H1 (cell line): ENCODE data around the gene MORF4L1. TPM values are rescaled to one million over a fixed set of nuclear protein-coding genes. Genes with fewer than 3 reads are reported as not detected.

ENCODE experiments used
- CTCF ChIA-PET: fragments of 300-600 bp; sonication (Branson Sonifier 250); formaldehyde crosslinking; loops from one replicate; lab custom pipeline; 2021; ENCODE audit not compliant: partially characterized antibody; lab: Charles Lee
- POLR2A ChIA-PET: fragments of 300-600 bp; sonication (Branson Sonifier 250); formaldehyde crosslinking; loops from one replicate; lab custom pipeline; 2021; ENCODE audit warnings: inconsistent platforms; ENCODE audit not compliant: partially characterized antibody; lab: Charles Lee
- DNase-seq, 2 experiments: peaks; one replicate each; pipeline versions ENCODE4 v3.0.0 to v3.0.0-alpha.2; 2010 to 2022; ENCODE audit warnings: low spot score in 2 of 2, low read depth in 1 of 2, mixed read lengths in 1 of 2
- FAIRE-seq: peaks from 2 replicates; lab custom pipeline; 2011; peaks lifted over from hg19 to GRCh38; lab: Jason Lieb, UNC
- H2AFZ ChIP-seq: 2 replicates; pipeline ENCODE4 v1.8.1; 2012; ENCODE audit warnings: low read length, inconsistent platforms
- H2AK5ac ChIP-seq: 2 replicates; pipeline ENCODE4 v1.6.1; 2013; ENCODE audit warnings: low read depth, low read length
- H2BK120ac ChIP-seq: replicated peaks from 2 replicates; pipeline ENCODE3; 2013; ENCODE audit warnings: low read depth, low read length, inconsistent platforms
- H2BK12ac ChIP-seq: 2 replicates; pipeline ENCODE4 v1.6.1; 2013; ENCODE audit warnings: low read depth, low read length
- H2BK15ac ChIP-seq: 2 replicates; pipeline ENCODE4 v1.6.1; 2013; ENCODE audit warnings: low read length
- H2BK20ac ChIP-seq: 2 replicates; pipeline ENCODE4 v1.6.1; 2013; ENCODE audit warnings: low read length
- H2BK5ac ChIP-seq: 2 replicates; pipeline ENCODE4 v1.6.1; 2013; ENCODE audit warnings: low read depth, low read length
- H3K14ac ChIP-seq: 2 replicates; pipeline ENCODE4 v1.6.1; 2013; ENCODE audit warnings: inconsistent platforms; ENCODE audit not compliant: insufficient read length
- H3K18ac ChIP-seq: 2 replicates; pipeline ENCODE4 v1.6.1; 2013; ENCODE audit warnings: low read length; ENCODE audit errors: extremely low read depth
- H3K23ac ChIP-seq: 2 replicates; pipeline ENCODE4 v1.6.1; 2013; ENCODE audit warnings: inconsistent platforms; ENCODE audit not compliant: insufficient read length
- H3K23me2 ChIP-seq: 2 replicates; pipeline ENCODE4 v1.6.1; 2013; ENCODE audit warnings: low read depth, low read length
- H3K27ac ChIP-seq: 2 replicates; pipeline ENCODE4 v1.6.1; 2011; ENCODE audit warnings: low read depth, low read length, inconsistent platforms
- H3K27me3 ChIP-seq, 4 experiments: replicated peaks in 1 of 4; 1 replicate in 1 of 4; 2 replicates in 3 of 4; pipeline versions ENCODE4 v1.6.1 to v1.8.1; 2011 to 2013; ENCODE audit warnings: low read length in 3 of 4, mild to moderate bottlenecking in 3 of 4, inconsistent platforms in 2 of 4, mixed read lengths in 2 of 4, moderate library complexity in 1 of 4; ENCODE audit not compliant: control insufficient read depth in 3 of 4, insufficient read depth in 3 of 4; ENCODE audit errors: extremely low read depth in 1 of 4
- H3K36me3 ChIP-seq, 4 experiments: 2 replicates each; pipeline versions ENCODE4 v1.6.1 to v1.8.1; 2011 to 2013; ENCODE audit warnings: mild to moderate bottlenecking in 4 of 4, low read length in 3 of 4, moderate library complexity in 2 of 4, control low read depth in 1 of 4, inconsistent platforms in 1 of 4; ENCODE audit not compliant: insufficient read depth in 4 of 4, control insufficient read depth in 2 of 4
- H3K4ac ChIP-seq: replicated peaks from 2 replicates; pipeline ENCODE3; 2013; ENCODE audit warnings: low read length, low read depth, mixed read lengths, inconsistent platforms; ENCODE audit not compliant: insufficient read length
- H3K4me1 ChIP-seq, 4 experiments: replicated peaks in 1 of 4; 1 replicate in 1 of 4; 2 replicates in 3 of 4; pipeline versions ENCODE4 v1.6.1 to v1.8.1; 2011 to 2013; ENCODE audit warnings: low read length in 3 of 4, inconsistent platforms in 2 of 4, mixed read lengths in 1 of 4; ENCODE audit not compliant: insufficient read depth in 4 of 4, control insufficient read depth in 3 of 4
- H3K4me2 ChIP-seq, 2 experiments: 2 replicates each; pipeline versions ENCODE4 v1.6.1 to v1.8.1; 2011 to 2013; ENCODE audit warnings: low read depth in 2 of 2, low read length in 2 of 2, control low read depth in 1 of 2, inconsistent platforms in 1 of 2, mild to moderate bottlenecking in 1 of 2; ENCODE audit not compliant: insufficient read depth in 1 of 2
- H3K4me3 ChIP-seq, 4 experiments: fragments of 200-600, 300-600 bp in 1 of 4; sonication (generic), shearing (Covaris generic), sonication (Bioruptor Twin) in 1 of 4; 2 replicates each; pipeline versions ENCODE4 v1.5.1 to v1.8.1; 2011 to 2016; ENCODE audit warnings: low read length in 4 of 4, low read depth in 3 of 4, control low read depth in 2 of 4, inconsistent platforms in 2 of 4, mild to moderate bottlenecking in 2 of 4, mixed read lengths in 1 of 4, moderate library complexity in 1 of 4; ENCODE audit not compliant: insufficient read depth in 2 of 4; ENCODE audit errors: extremely low read depth in 1 of 4
- H3K56ac ChIP-seq: replicated peaks from 2 replicates; pipeline ENCODE3; 2013; ENCODE audit warnings: low read depth, mild to moderate bottlenecking, mixed read lengths, low read length, inconsistent platforms; ENCODE audit not compliant: insufficient read length
- H3K79me1 ChIP-seq: 2 replicates; pipeline ENCODE4 v1.6.1; 2013; ENCODE audit warnings: low read depth, low read length, control low read depth
- H3K79me2 ChIP-seq, 2 experiments: 2 replicates each; pipeline versions ENCODE4 v1.6.1 to v1.8.1; 2012 to 2013; ENCODE audit warnings: low read length in 2 of 2, mild to moderate bottlenecking in 2 of 2, inconsistent platforms in 1 of 2; ENCODE audit not compliant: insufficient read depth in 2 of 2, control insufficient read depth in 1 of 2
- H3K9ac ChIP-seq, 4 experiments: replicated peaks in 1 of 4; 1 replicate in 1 of 4; 2 replicates in 3 of 4; pipeline versions ENCODE4 v1.6.1 to v1.8.1; 2011 to 2013; ENCODE audit warnings: low read depth in 3 of 4, low read length in 3 of 4, control low read depth in 2 of 4, mild to moderate bottlenecking in 2 of 4, moderate library complexity in 2 of 4, inconsistent platforms in 1 of 4; ENCODE audit errors: extremely low read depth in 1 of 4
- H3K9me3 ChIP-seq, 2 experiments: 2 replicates each; pipeline versions ENCODE4 v1.6.1 to v1.8.1; 2012 to 2013; ENCODE audit warnings: mild to moderate bottlenecking in 2 of 2, moderate library complexity in 2 of 2, control low read depth in 1 of 2, inconsistent platforms in 1 of 2, low read depth in 1 of 2, low read length in 1 of 2, mixed read lengths in 1 of 2; ENCODE audit not compliant: insufficient read depth in 2 of 2
- H4K20me1 ChIP-seq, 2 experiments: replicated peaks in 1 of 2; 2 replicates each; pipeline versions ENCODE3 to v1.8.1; 2011 to 2013; ENCODE audit warnings: inconsistent platforms in 2 of 2, low read length in 2 of 2, mild to moderate bottlenecking in 1 of 2; ENCODE audit not compliant: insufficient read depth in 2 of 2, control insufficient read depth in 1 of 2
- H4K5ac ChIP-seq: 2 replicates; pipeline ENCODE4 v1.6.1; 2013; ENCODE audit warnings: low read length, low read depth, mixed read lengths, inconsistent platforms; ENCODE audit not compliant: insufficient read length
- H4K8ac ChIP-seq: 2 replicates; pipeline ENCODE4 v1.8.0; 2013; ENCODE audit warnings: mild to moderate bottlenecking, moderate library complexity, low read length, inconsistent platforms; ENCODE audit not compliant: insufficient read depth; ENCODE audit errors: extremely low read depth
- H4K91ac ChIP-seq: replicated peaks from 2 replicates; pipeline ENCODE3; 2013; ENCODE audit warnings: low read length, mixed read lengths, inconsistent platforms; ENCODE audit not compliant: insufficient read length
- ATF2 ChIP-seq: IDR thresholded peaks from 2 replicates; pipeline ENCODE4 v1.6.1; 2012; ENCODE audit warnings: low read length, inconsistent platforms
- CBX5 ChIP-seq: fragments of 300-800, 300-1000 bp; sonication (generic); IDR thresholded peaks from 2 replicates; pipeline ENCODE4 v1.7.1; 2016; ENCODE audit warnings: antibody characterized with exemption, low read length, low read depth
- CEBPB ChIP-seq: IDR thresholded peaks from 2 replicates; pipeline ENCODE4 v1.6.1; 2012; ENCODE audit warnings: low read depth, low read length
- CTBP2 ChIP-seq: IDR thresholded peaks from 2 replicates; pipeline ENCODE4 v1.7.0; 2011; ENCODE audit warnings: borderline replicate concordance, mild to moderate bottlenecking, moderate library complexity, mixed read lengths, low read length; ENCODE audit not compliant: insufficient read depth, insufficient read length
- E2F6 ChIP-seq: IDR thresholded peaks from 2 replicates; pipeline ENCODE4 v1.6.1; 2012; ENCODE audit warnings: inconsistent platforms
- EGR1 ChIP-seq: IDR thresholded peaks from 2 replicates; pipeline ENCODE4 v1.6.1; 2011; ENCODE audit warnings: low read depth, low read length, borderline replicate concordance
- HDAC6 ChIP-seq: IDR thresholded peaks from one replicate; pipeline ENCODE4 v1.7.1; 2012; ENCODE audit warnings: low read depth, mild to moderate bottlenecking, inconsistent platforms, low read length, moderate library complexity
- NANOG ChIP-seq: IDR thresholded peaks from 2 replicates; pipeline ENCODE4 v1.6.1; 2011; ENCODE audit warnings: low read length, low read depth, mild to moderate bottlenecking, inconsistent platforms; ENCODE audit not compliant: insufficient read depth, poor library complexity, severe bottlenecking
- RFX5 ChIP-seq: IDR thresholded peaks from 2 replicates; pipeline ENCODE4 v1.6.1; 2011; ENCODE audit warnings: low read depth, low read length, improper control_type of control experiment, borderline replicate concordance
- WGBS, 2 experiments: shearing (Covaris generic) in 1 of 2; methylation state at CpG; one replicate each; pipeline versions ENCODE4 v1.1.6 to v1.1.7; 2013 to 2015; ENCODE audit warnings: low lambda C conversion rate in 2 of 2, mixed read lengths in 2 of 2, inconsistent platforms in 1 of 2, low coverage in 1 of 2, missing lambda C conversion rate in 1 of 2; ENCODE audit not compliant: insufficient replicate concordance in 2 of 2, insufficient coverage in 1 of 2, insufficient read length in 1 of 2; ENCODE audit errors: extremely low coverage in 1 of 2, missing lambda C conversion rate in 1 of 2; 5-methylcytosine and 5-hydroxymethylcytosine counted together
- polyA plus RNA-seq, 7 experiments: library from polyadenylated mRNA; depleted of rRNA in 3 of 7; stranded (reverse) in 5 of 7; unstranded in 2 of 7; fragments of >200 nt in 5 of 7; fragments of 200-250 nt in 2 of 7; gene quantifications; 1 replicate in 5 of 7; 2 replicates in 1 of 7; 4 replicates in 1 of 7; pipeline versions ENCODE4 v1.2.1 to v1.2.3, GENCODE V29; 2011 to 2013; ENCODE audit warnings: missing spikeins in 2 of 7, mixed read lengths in 2 of 7
- total RNA-seq: library from RNA; stranded (reverse); fragmentation: NEBNext Ultra II Directional; extraction: Animal tissue kit (Norgen Biotek cat#: 25700); gene quantifications from 2 replicates; pipeline ENCODE4 v1.2.1, GENCODE V29; 2021

MORF4L1 gene
- total and polyA plus RNA-seq, 2 of the 8 experiments (the other 6 are each of a cell fraction or from before 2014, with no cell fraction given), result 260 to 533 TPM

GRCh38 chr15:78928616-78929093 lies 56.0 kb downstream of the MORF4L1 start:
- H3K4ac ChIP-seq, result no peak overlapping the region
- H3K27me3 ChIP-seq, result no peaks in the 10 kb centered on the region; a peak in 1 of 7 replicates
- no peak overlapping the region for H3K9ac ChIP-seq
- H2BK5ac ChIP-seq, result no peak overlapping the region
- H3K18ac ChIP-seq, result no peak overlapping the region
- no peak overlapping the region for H3K14ac ChIP-seq
- no peak overlapping the region for H3K4me3 ChIP-seq
- H3K56ac ChIP-seq, result peak overlapping the region; percentile 55
- 89% methylated on average over 14 of the region's 14 CpGs; no CpG with 5 or more reads in 1 of the 2 experiments for WGBS, 2 experiments
- no peaks in the 10 kb centered on the region for H3K79me1 ChIP-seq
- H4K5ac ChIP-seq, result no peak overlapping the region
- H4K8ac ChIP-seq, result 0 out of 2 replicates have a peak overlapping the region, but pooled peaks have one; percentile 15
- POLR2A ChIA-PET, result no interaction called here
- no peak overlapping the region for H3K4me2 ChIP-seq
- CTCF ChIA-PET, result interaction anchor here (1.3 kb wide), 1 partner anchor 15 kb away, joined by 3 read pairs; no protein-coding TSS in a partner anchor
- H3K27ac ChIP-seq, result no peak overlapping the region
- H2AK5ac ChIP-seq, result no peak overlapping the region
- H4K20me1 ChIP-seq, result peaks cover 0 to 2% of the 10 kb centered on the region in 2 experiments
- no peak overlapping the region for H2BK20ac ChIP-seq
- no peaks in the 10 kb centered on the region for H3K9me3 ChIP-seq
- H3K23ac ChIP-seq, result no peak overlapping the region
- no peak overlapping the region for H2BK120ac ChIP-seq
- TF ChIP-seq HDAC6 (no peak), E2F6 (no peak), EGR1 (no peak), ATF2 (no peak), CBX5 (no peak), RFX5 (no peak), NANOG (no peak), CEBPB (no peak), CTBP2 (no peak)
- no peak for FAIRE-seq
- no peaks in the 10 kb centered on the region for H3K23me2 ChIP-seq
- no peaks in the 10 kb centered on the region for H3K4me1 ChIP-seq
- no peak overlapping the region for H2BK12ac ChIP-seq
- peaks cover 0 to 3% (median 0%) of the 10 kb centered on the region in 4 experiments; a peak in 3 of 8 replicates for H3K36me3 ChIP-seq
- no peak for DNase-seq
- H2AFZ ChIP-seq, result no peak overlapping the region
- no peak overlapping the region for H4K91ac ChIP-seq
- no peak overlapping the region for H2BK15ac ChIP-seq
- H3K79me2 ChIP-seq, result no peaks in the 10 kb centered on the region
